ENCODE data around the gene BGN. TPM values are rescaled to one million over a fixed set of nuclear protein-coding genes. Genes with fewer than 3 reads are reported as not detected.
A peak's percentile ranks its signal among the peaks of the same experiment; 100 is the strongest.

Gene BGN
- total RNA-seq, 1 donor: 133 TPM

- DNase-seq (ENCODE audit: low read depth): no peak
- no peak overlapping the region for H3K4me3 ChIP-seq (ENCODE audit: low read depth, low read length)
- TF ChIP-seq CTCF (IDR thresholded peaks at IDR 0.05; ENCODE audit: insufficient read depth, low read length): no peak
These were observed 16.0 kb upstream of the BGN start for GRCh38 chrX:153478746-153479145.

- TF ChIP-seq CTCF (IDR thresholded peaks at IDR 0.05; ENCODE audit: insufficient read depth, low read length): no peak
- DNase-seq (ENCODE audit: low read depth): no peak
- H3K4me3 ChIP-seq (ENCODE audit: low read depth, low read length): no peak overlapping the region
These were observed 13.7 kb upstream of the BGN start for GRCh38 chrX:153481043-153481442.

- no peak for TF ChIP-seq CTCF (IDR thresholded peaks at IDR 0.05; ENCODE audit: insufficient read depth, low read length)
- DNase-seq (ENCODE audit: low read depth): no peak
- no peak overlapping the region for H3K4me3 ChIP-seq (ENCODE audit: low read depth, low read length)
These were observed 12.3 kb upstream of the BGN start for GRCh38 chrX:153482376-153483015.

- DNase-seq (ENCODE audit: low read depth): no peak
- no peak for TF ChIP-seq CTCF (IDR thresholded peaks at IDR 0.05; ENCODE audit: insufficient read depth, low read length)
- H3K4me3 ChIP-seq (ENCODE audit: low read depth, low read length): no peak overlapping the region
These were observed 9.2 kb upstream of the BGN start for GRCh38 chrX:153485396-153486080.

- DNase-seq (ENCODE audit: low read depth): no peak
- TF ChIP-seq CTCF (IDR thresholded peaks at IDR 0.05; ENCODE audit: insufficient read depth, low read length): no peak
- H3K4me3 ChIP-seq (ENCODE audit: low read depth, low read length): no peak overlapping the region
These were observed 8.6 kb upstream of the BGN start for GRCh38 chrX:153486171-153486570.

- TF ChIP-seq CTCF (IDR thresholded peaks at IDR 0.05; ENCODE audit: insufficient read depth, low read length): no peak
- no peak overlapping the region for H3K4me3 ChIP-seq (ENCODE audit: low read depth, low read length)
- DNase-seq (ENCODE audit: low read depth): peak; percentile 34
These were observed 7.1 kb upstream of the BGN start for GRCh38 chrX:153487590-153488071.
